ENCODE measurements around the gene RBM47. TPM values are rescaled to one million over a fixed set of nuclear protein-coding genes. Genes with fewer than 3 reads are reported as not detected.

The RBM47 gene
- total RNA-seq, 1 donor from 2014 or later, result 0.11 TPM

GRCh38 chr4:40507977-40508376, 121.7 kb downstream of the RBM47 start:
- H3K4me1 Mint-ChIP-seq (ENCODE audit: unreplicated experiment), result no peaks in the 10 kb centered on the region
- no peak overlapping the region for H3K4me3 Mint-ChIP-seq (ENCODE audit: unreplicated experiment)
- no peak overlapping the region for H3K27ac Mint-ChIP-seq (ENCODE audit: unreplicated experiment)
- no peak for DNase-seq (ENCODE audit: extremely low spot score, unreplicated experiment)
- no peaks in the 10 kb centered on the region for H3K9me3 Mint-ChIP-seq (ENCODE audit: unreplicated experiment)
- TF ChIP-seq CTCF (IDR thresholded peaks at IDR 0.05), result no peak
- no peaks in the 10 kb centered on the region for H3K36me3 Mint-ChIP-seq (ENCODE audit: unreplicated experiment)
- H3K27me3 Mint-ChIP-seq (ENCODE audit: unreplicated experiment), result peaks cover 2% of the 10 kb centered on the region

- Mint-ChIP-seq H3K4me3 (ENCODE audit: unreplicated experiment) (no peak overlapping the region), H3K9me3 (ENCODE audit: unreplicated experiment) (no peaks in the 10 kb centered on the region), H3K4me1 (ENCODE audit: unreplicated experiment) (no peaks in the 10 kb centered on the region), H3K27ac (ENCODE audit: unreplicated experiment) (no peak overlapping the region), H3K27me3 (ENCODE audit: unreplicated experiment) (peaks cover 2% of the 10 kb centered on the region), H3K36me3 (ENCODE audit: unreplicated experiment) (no peaks in the 10 kb centered on the region)
- no peak for TF ChIP-seq CTCF (IDR thresholded peaks at IDR 0.05)
- DNase-seq (ENCODE audit: extremely low spot score, unreplicated experiment), result no peak
Observed at GRCh38 chr4:40506492-40506891, 123.2 kb downstream of the RBM47 start.

GRCh38 chr4:40506066-40506465, 123.6 kb downstream of the RBM47 start:
- no peak overlapping the region for H3K4me3 Mint-ChIP-seq (ENCODE audit: unreplicated experiment)
- H3K9me3 Mint-ChIP-seq (ENCODE audit: unreplicated experiment), result no peaks in the 10 kb centered on the region
- DNase-seq (ENCODE audit: extremely low spot score, unreplicated experiment), result no peak
- no peak overlapping the region for H3K27ac Mint-ChIP-seq (ENCODE audit: unreplicated experiment)
- no peaks in the 10 kb centered on the region for H3K4me1 Mint-ChIP-seq (ENCODE audit: unreplicated experiment)
- H3K36me3 Mint-ChIP-seq (ENCODE audit: unreplicated experiment), result no peaks in the 10 kb centered on the region
- no peak for TF ChIP-seq CTCF (IDR thresholded peaks at IDR 0.05)
- peaks cover 2% of the 10 kb centered on the region for H3K27me3 Mint-ChIP-seq (ENCODE audit: unreplicated experiment)

- Mint-ChIP-seq H3K9me3 (ENCODE audit: unreplicated experiment) (no peaks in the 10 kb centered on the region), H3K27me3 (ENCODE audit: unreplicated experiment) (no peaks in the 10 kb centered on the region), H3K36me3 (ENCODE audit: unreplicated experiment) (no peaks in the 10 kb centered on the region), H3K4me1 (ENCODE audit: unreplicated experiment) (no peaks in the 10 kb centered on the region), H3K4me3 (ENCODE audit: unreplicated experiment) (no peak overlapping the region), H3K27ac (ENCODE audit: unreplicated experiment) (no peak overlapping the region)
- no peak for DNase-seq (ENCODE audit: extremely low spot score, unreplicated experiment)
- TF ChIP-seq CTCF (IDR thresholded peaks at IDR 0.05), result no peak
Observed at GRCh38 chr4:40502934-40503333, 126.7 kb downstream of the RBM47 start.

GRCh38 chr4:40502220-40502619, 127.4 kb downstream of the RBM47 start:
- H3K4me3 Mint-ChIP-seq (ENCODE audit: unreplicated experiment), result no peak overlapping the region
- no peak for DNase-seq (ENCODE audit: extremely low spot score, unreplicated experiment)
- H3K27ac Mint-ChIP-seq (ENCODE audit: unreplicated experiment), result no peak overlapping the region
- H3K4me1 Mint-ChIP-seq (ENCODE audit: unreplicated experiment), result no peaks in the 10 kb centered on the region
- TF ChIP-seq CTCF (IDR thresholded peaks at IDR 0.05), result no peak
- H3K9me3 Mint-ChIP-seq (ENCODE audit: unreplicated experiment), result no peaks in the 10 kb centered on the region
- H3K36me3 Mint-ChIP-seq (ENCODE audit: unreplicated experiment), result no peaks in the 10 kb centered on the region
- H3K27me3 Mint-ChIP-seq (ENCODE audit: unreplicated experiment), result peaks cover 1% of the 10 kb centered on the region

All from osteocyte (in vitro differentiated cells).